MM.1S (cell line): ENCODE results near the gene CARTPT.

Source experiments
- DNase-seq: peaks from one replicate; pipeline ENCODE4 v3.0.0-alpha.2; 2015
- H2AFZ ChIP-seq: fragments of 300-600 bp; sonication (generic); 2 replicates; pipeline ENCODE4 v1.6.0; 2016; ENCODE audit warnings: antibody characterized with exemption, low read length
- H3F3A ChIP-seq: fragments of 300-600 bp; sonication (generic); 2 replicates; pipeline ENCODE4 v1.6.1; 2016; ENCODE audit warnings: mild to moderate bottlenecking, antibody characterized with exemption, low read length, moderate library complexity, mixed read lengths; ENCODE audit not compliant: insufficient read depth
- H3K27ac ChIP-seq: fragments of 300-600 bp; sonication (generic); 2 replicates; pipeline ENCODE4 v1.5.1; 2016; ENCODE audit warnings: mild to moderate bottlenecking, low read length
- H3K27me3 ChIP-seq: fragments of 300-600 bp; sonication (generic); replicated peaks from 2 replicates; pipeline ENCODE4 v1.6.0; 2016; ENCODE audit warnings: low read length; ENCODE audit not compliant: insufficient read depth
- H3K36me3 ChIP-seq: fragments of 300-600 bp; sonication (generic); replicated peaks from 2 replicates; pipeline ENCODE4 v1.6.1; 2016; ENCODE audit warnings: mild to moderate bottlenecking, low read length, mixed read lengths; ENCODE audit not compliant: insufficient read depth
- H3K4me1 ChIP-seq: fragments of 300-600 bp; sonication (generic); 2 replicates; pipeline ENCODE4 v1.6.1; 2016; ENCODE audit warnings: low read length, mixed read lengths
- H3K4me2 ChIP-seq: fragments of 300-600 bp; sonication (generic); 2 replicates; pipeline ENCODE4 v1.6.0; 2016; ENCODE audit warnings: low read depth, low read length
- H3K4me3 ChIP-seq: fragments of 300-600 bp; sonication (generic); 2 replicates; pipeline ENCODE4 v1.5.1; 2016; ENCODE audit warnings: low read length, mixed read lengths
- H3K79me2 ChIP-seq: fragments of 300-600 bp; sonication (generic); 2 replicates; pipeline ENCODE4 v1.6.1; 2016; ENCODE audit warnings: mixed run types, low read length, mixed read lengths
- H3K9ac ChIP-seq: fragments of 300-600 bp; sonication (generic); 2 replicates; pipeline ENCODE4 v1.6.1; 2016; ENCODE audit warnings: low read length, mixed read lengths
- H3K9me2 ChIP-seq: fragments of 300-600 bp; sonication (generic); replicated peaks from 2 replicates; pipeline ENCODE4 v1.6.1; 2016; ENCODE audit warnings: mild to moderate bottlenecking, low read length, mixed read lengths; ENCODE audit not compliant: insufficient read depth
- H3K9me3 ChIP-seq: fragments of 300-600 bp; sonication (generic); replicated peaks from 2 replicates; pipeline ENCODE4 v1.6.1; 2016; ENCODE audit warnings: mild to moderate bottlenecking, low read length, mixed read lengths; ENCODE audit not compliant: insufficient read depth
- H4K20me1 ChIP-seq: fragments of 300-600 bp; sonication (generic); 2 replicates; pipeline ENCODE4 v1.6.1; 2016; ENCODE audit warnings: mild to moderate bottlenecking, low read length, moderate library complexity, mixed read lengths; ENCODE audit not compliant: insufficient read depth
- EZH2 ChIP-seq: fragments of 300-600 bp; sonication (generic); optimal IDR thresholded peaks from 2 replicates; pipeline ENCODE3; 2017; ENCODE audit warnings: low read depth, mild to moderate bottlenecking, antibody characterized with exemption, low read length, mixed read lengths
- EZH2phosphoT487 ChIP-seq: fragments of 300-600 bp; sonication (generic); IDR thresholded peaks from 2 replicates; pipeline ENCODE4 v1.6.1; 2018; ENCODE audit warnings: antibody characterized with exemption, low read length
- TF ChIP-seq, protein P1 (sequence below): fragments of 300-600 bp; sonication (generic); IDR thresholded peaks from 2 replicates; pipeline ENCODE4 v1.5.1; 2016; ENCODE audit warnings: antibody characterized with exemption, low read length, mixed read lengths

Gene CARTPT

DNA sequence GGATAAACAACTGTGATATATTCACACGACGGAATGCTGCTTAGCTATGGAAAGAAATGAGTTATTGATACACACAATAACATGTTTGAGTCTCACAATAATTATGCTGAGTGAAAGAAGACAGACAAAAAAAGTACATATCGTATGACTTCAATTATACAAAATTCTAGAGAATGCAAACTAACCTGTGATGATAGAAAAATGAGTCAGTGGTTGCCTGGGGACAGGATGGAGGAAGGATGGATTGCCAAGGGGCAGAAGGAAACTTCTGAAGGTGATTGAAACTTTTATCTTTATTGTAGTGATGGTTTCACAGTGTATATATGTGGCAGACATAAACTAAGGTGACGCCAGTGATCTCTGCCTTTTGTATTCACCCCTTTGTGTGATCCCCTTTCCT lies 7.5 kb upstream of the CARTPT start:
- no peaks in the 10 kb centered on the region for H3K27me3 ChIP-seq

DNA sequence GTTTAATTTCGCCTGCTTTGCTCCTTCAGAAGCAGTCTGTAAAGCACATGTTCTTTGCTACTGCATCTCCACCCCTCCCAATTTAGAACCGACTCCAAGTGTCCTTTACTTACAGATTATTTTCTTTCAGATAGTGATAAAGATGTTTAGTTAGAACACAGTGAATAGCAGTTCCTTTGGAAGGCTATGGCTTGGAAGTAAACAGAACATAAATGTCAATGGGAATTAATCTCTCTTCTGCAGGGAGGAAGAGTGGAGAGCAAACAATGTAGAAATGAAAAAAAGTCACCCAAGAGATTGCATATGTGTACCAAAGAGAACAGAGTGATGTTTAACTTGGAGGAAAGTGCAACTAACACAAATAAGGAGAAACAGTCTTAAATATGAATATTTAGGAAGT lies 4.2 kb upstream of the CARTPT start:
- no peaks in the 10 kb centered on the region for H3K79me2 ChIP-seq
- DNase-seq, result no peak
- no peak overlapping the region for H3K27ac ChIP-seq
- H3K9me2 ChIP-seq, result no peaks in the 10 kb centered on the region
- H3K9me3 ChIP-seq, result no peaks in the 10 kb centered on the region
- H3K4me3 ChIP-seq, result no peak overlapping the region
- H3K36me3 ChIP-seq, result no peaks in the 10 kb centered on the region
- no peak overlapping the region for H3K9ac ChIP-seq
- no peaks in the 10 kb centered on the region for H3K27me3 ChIP-seq
- no peaks in the 10 kb centered on the region for H3F3A ChIP-seq
- TF ChIP-seq, protein P1, sequence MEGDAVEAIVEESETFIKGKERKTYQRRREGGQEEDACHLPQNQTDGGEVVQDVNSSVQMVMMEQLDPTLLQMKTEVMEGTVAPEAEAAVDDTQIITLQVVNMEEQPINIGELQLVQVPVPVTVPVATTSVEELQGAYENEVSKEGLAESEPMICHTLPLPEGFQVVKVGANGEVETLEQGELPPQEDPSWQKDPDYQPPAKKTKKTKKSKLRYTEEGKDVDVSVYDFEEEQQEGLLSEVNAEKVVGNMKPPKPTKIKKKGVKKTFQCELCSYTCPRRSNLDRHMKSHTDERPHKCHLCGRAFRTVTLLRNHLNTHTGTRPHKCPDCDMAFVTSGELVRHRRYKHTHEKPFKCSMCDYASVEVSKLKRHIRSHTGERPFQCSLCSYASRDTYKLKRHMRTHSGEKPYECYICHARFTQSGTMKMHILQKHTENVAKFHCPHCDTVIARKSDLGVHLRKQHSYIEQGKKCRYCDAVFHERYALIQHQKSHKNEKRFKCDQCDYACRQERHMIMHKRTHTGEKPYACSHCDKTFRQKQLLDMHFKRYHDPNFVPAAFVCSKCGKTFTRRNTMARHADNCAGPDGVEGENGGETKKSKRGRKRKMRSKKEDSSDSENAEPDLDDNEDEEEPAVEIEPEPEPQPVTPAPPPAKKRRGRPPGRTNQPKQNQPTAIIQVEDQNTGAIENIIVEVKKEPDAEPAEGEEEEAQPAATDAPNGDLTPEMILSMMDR, result no peak
- TF ChIP-seq EZH2phosphoT487 (no peak), EZH2 (no peak)
- H3K4me2 ChIP-seq, result no peak overlapping the region
- H3K4me1 ChIP-seq, result no peaks in the 10 kb centered on the region
- no peak overlapping the region for H2AFZ ChIP-seq
- H4K20me1 ChIP-seq, result no peaks in the 10 kb centered on the region

More for the DNA sequence above, 7.5 kb upstream of the CARTPT start:
- Histone ChIP-seq H3F3A (no peaks in the 10 kb centered on the region), H2AFZ (no peak overlapping the region), H3K27ac (no peak overlapping the region), H3K9me3 (no peaks in the 10 kb centered on the region), H3K4me2 (no peak overlapping the region), H3K9me2 (no peaks in the 10 kb centered on the region), H3K4me3 (no peak overlapping the region), H3K79me2 (no peaks in the 10 kb centered on the region), H3K9ac (no peak overlapping the region), H4K20me1 (no peaks in the 10 kb centered on the region), H3K36me3 (no peaks in the 10 kb centered on the region), H3K4me1 (no peaks in the 10 kb centered on the region)
- no peak for TF ChIP-seq EZH2phosphoT487
- TF ChIP-seq, protein P1, result no peak
- no peak for TF ChIP-seq EZH2
- no peak for DNase-seq

DNA sequence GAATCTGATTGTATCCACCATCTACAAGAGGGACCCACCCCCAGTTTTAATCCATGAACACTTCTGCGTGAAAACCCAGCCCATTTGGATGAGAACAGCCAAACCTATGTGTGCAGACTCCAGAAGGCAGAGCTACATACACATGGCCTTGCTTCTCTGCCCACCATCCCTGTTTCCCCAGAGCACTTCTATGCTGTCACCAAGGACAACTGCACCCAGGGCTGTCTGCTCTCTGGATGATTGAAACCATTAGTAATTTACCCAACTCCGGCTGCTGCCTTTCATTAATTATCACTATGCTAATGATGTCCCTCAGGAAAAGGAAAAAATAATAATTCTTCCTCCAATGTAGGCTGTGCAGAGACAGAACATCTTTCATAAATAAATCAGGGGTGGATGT lies 8.9 kb downstream of the CARTPT start:
- H3K27ac ChIP-seq, result no peak overlapping the region
- H3K27me3 ChIP-seq, result no peaks in the 10 kb centered on the region
- H3K36me3 ChIP-seq, result no peaks in the 10 kb centered on the region
- no peak for TF ChIP-seq EZH2phosphoT487
- TF ChIP-seq, protein P1, result no peak
- H3K4me1 ChIP-seq, result no peaks in the 10 kb centered on the region
- no peak overlapping the region for H3K4me3 ChIP-seq
- no peaks in the 10 kb centered on the region for H3K9me2 ChIP-seq
- H3F3A ChIP-seq, result no peaks in the 10 kb centered on the region
- H3K79me2 ChIP-seq, result no peaks in the 10 kb centered on the region
- H2AFZ ChIP-seq, result no peak overlapping the region
- no peaks in the 10 kb centered on the region for H3K9me3 ChIP-seq
- no peak for DNase-seq
- no peak overlapping the region for H3K9ac ChIP-seq
- no peak overlapping the region for H3K4me2 ChIP-seq
- no peaks in the 10 kb centered on the region for H4K20me1 ChIP-seq
